Psoas muscle (tissue), 8 donors: Measurements from ENCODE around the gene MTHFD1L. TPM values are rescaled to one million over a fixed set of nuclear protein-coding genes. Genes with fewer than 3 reads are reported as not detected.

Experiments
- ATAC-seq, 4 donors: fragments of 200-7000 bp; cut with Tn5 transposase; one replicate each; pipeline ENCODE4 v1.9.1; 2020; ENCODE audit warnings: moderate library complexity in 3 of 4, mild to moderate bottlenecking in 2 of 4
- DNase-seq, 2 donors: peaks; one replicate each; pipeline ENCODE4 v3.0.0-alpha.2; 2020
- H3K27ac ChIP-seq: fragments of 200-600 bp; one replicate; pipeline ENCODE4 v1.8.0; 2022
- H3K27me3 ChIP-seq, 3 donors: fragments of 200-600 bp in 1 of 3; one replicate each; pipeline versions ENCODE4 v1.6.1 to v1.8.0; 2013 to 2022; ENCODE audit warnings: low read length in 2 of 3, mild to moderate bottlenecking in 2 of 3, moderate library complexity in 1 of 3; ENCODE audit not compliant: insufficient read depth in 3 of 3
- H3K36me3 ChIP-seq, 2 donors: fragments of 200-600 bp in 1 of 2; one replicate each; pipeline versions ENCODE4 v1.6.1 to v1.8.0; 2013 to 2022; ENCODE audit warnings: low read depth in 1 of 2, mild to moderate bottlenecking in 1 of 2, moderate library complexity in 1 of 2; ENCODE audit not compliant: insufficient read depth in 1 of 2
- H3K4me1 ChIP-seq: fragments of 200-600 bp; one replicate; pipeline ENCODE4 v1.8.0; 2022
- H3K4me3 ChIP-seq: fragments of 200-600 bp; one replicate; pipeline ENCODE4 v1.8.0; 2022; ENCODE audit warnings: mild to moderate bottlenecking
- H3K9me3 ChIP-seq: fragments of 200-600 bp; one replicate; pipeline ENCODE4 v1.8.0; 2022
- CTCF ChIP-seq: fragments of 200-600 bp; IDR thresholded peaks from one replicate; pipeline ENCODE4 v1.8.0; 2022; ENCODE audit warnings: antibody characterized with exemption
- WGBS, 3 donors: extraction: QIAGEN DNeasy Blood & Tissue Kit; methylation state at CpG; one replicate each; pipeline versions ENCODE4 v1.1.6 to v1.1.7; 2013; 5-methylcytosine and 5-hydroxymethylcytosine counted together
- intact Hi-C, 2 donors: fragments of 100-400 bp; cut with DNase I; formaldehyde crosslinking; loops; one replicate each; pipeline versions ENCODE4 v1.11.0 to v1.14.2; 2022
- polyA plus RNA-seq, 3 donors: library from polyadenylated mRNA; stranded (reverse); fragments of 200-250 nt; gene quantifications; one replicate each; pipeline ENCODE4 v1.2.3, GENCODE V29; 2013
- total RNA-seq, 4 donors: library from RNA; stranded (reverse); fragmentation: NEBNext Ultra II Directional in 2 of 4; extraction: Animal tissue kit (Norgen Biotek cat#: 25700) in 2 of 4; gene quantifications; one replicate each; pipeline versions ENCODE4 v1.2.1 to v1.2.4, GENCODE V29; 2021 to 2023
- donor health status: healthy with polysubstance abuse.
- donor health status: DM: no; HTN: no; CAD: no; lungs with moderate emphysema.
- donor health status: Bipolar disorder and iron deficiency.
- donor health status: healthy.
- donor health status: DM: yes; HTN: yes; CAD: no.
- donor health status: DM: no; HTN: no; CAD: no.
- donor health status: DM: no; HTN: no; CAD: no.
- donor health status: DM: yes; HTN: yes; CAD: no.

Gene MTHFD1L
- total and polyA plus RNA-seq, 7 donors = 0.21 to 4.1 (median 1.1) TPM

DNA sequence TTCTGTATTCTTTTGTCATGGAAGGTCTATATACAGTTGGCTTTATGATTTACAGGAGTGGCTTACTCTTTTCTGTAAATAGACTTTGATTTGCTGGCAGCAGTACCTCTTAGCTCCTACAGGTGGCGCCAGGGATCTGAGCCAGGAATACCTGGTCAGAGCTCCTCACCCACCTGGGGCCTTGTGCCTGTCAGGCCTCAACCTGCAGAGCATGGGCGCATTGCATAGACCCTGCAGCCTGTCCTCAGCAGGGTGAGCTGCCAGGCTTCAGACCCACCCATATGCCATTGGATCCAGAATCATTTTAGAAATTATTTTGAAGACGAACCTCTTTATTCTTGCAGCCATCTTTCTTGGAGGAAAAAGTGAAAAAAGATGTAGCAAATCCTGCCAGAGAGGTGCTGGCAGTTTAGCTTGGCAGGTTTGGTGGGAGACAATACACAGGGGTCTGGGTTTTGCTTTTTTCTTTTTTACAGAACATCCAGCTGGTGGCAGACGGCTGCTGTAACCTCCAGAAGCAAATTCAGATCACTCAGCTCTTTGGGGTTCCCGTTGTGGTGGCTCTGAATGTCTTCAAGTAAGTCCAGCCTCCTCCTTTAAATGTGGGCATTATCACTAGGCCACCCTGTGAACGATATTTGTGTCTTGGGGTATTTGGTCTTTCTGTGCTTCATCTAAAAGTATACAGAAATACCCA, 149.1 kb downstream of the MTHFD1L start:
- Histone ChIP-seq H3K4me1 (peaks cover 3% of the 10 kb centered on the region), H3K27me3 (no peaks in the 10 kb centered on the region), H3K4me3 (no peak overlapping the region), H3K36me3 (no peaks in the 10 kb centered on the region), H3K27ac (no peak overlapping the region), H3K9me3 (no peaks in the 10 kb centered on the region)
- 30 to 44% (median 37%) methylated on average over 6 of the region's 6 CpGs for WGBS, 3 donors
- peak; percentile 90 for TF ChIP-seq CTCF
- peak; percentile 57 to 72 (median 62) for ATAC-seq
- peak; percentile 42 to 74 for DNase-seq
- intact Hi-C loops = loop anchor here in 1 of 2 donors (2.0 to 10.0 kb wide), 3 partner anchors 122 to 310 kb away; no protein-coding TSS in a partner anchor

DNA sequence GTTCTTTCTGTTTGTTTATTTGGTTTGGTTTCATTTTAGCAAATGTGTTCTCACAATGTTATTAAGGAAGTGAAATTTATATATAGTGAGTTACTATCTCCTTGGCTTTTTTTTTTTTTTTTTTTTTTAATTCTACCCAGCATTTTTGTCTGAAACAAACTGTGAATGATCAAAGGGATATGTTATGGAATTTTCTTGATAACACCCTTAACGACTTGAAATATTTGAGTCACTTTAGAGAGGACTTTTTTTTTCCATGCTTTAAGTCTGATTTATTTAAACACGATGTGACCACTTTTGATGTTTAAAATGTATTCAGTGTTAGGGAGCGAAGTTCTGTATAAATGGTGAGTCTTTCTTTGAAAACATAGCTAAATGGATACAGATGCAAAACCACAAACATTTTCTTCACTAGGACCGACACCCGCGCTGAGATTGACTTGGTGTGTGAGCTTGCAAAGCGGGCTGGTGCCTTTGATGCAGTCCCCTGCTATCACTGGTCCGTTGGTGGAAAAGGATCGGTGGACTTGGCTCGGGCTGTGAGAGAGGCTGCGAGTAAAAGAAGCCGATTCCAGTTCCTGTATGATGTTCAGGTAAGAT, 149.7 kb downstream of the MTHFD1L start:
- ATAC-seq (no peak), DNase-seq (no peak)
- Histone ChIP-seq H3K9me3 (no peaks in the 10 kb centered on the region), H3K27me3 (no peaks in the 10 kb centered on the region), H3K4me1 (peaks cover 3% of the 10 kb centered on the region), H3K36me3 (no peaks in the 10 kb centered on the region), H3K4me3 (no peak overlapping the region), H3K27ac (no peak overlapping the region)
- WGBS, 3 donors = 77 to 83% (median 82%) methylated on average over 12 of the region's 12 CpGs
- intact Hi-C loops = loop anchor here in 1 of 2 donors (2.0 to 10.0 kb wide), 2 partner anchors 230 to 310 kb away; no protein-coding TSS in a partner anchor
- no peak for TF ChIP-seq CTCF

- WGBS, 3 donors = 87 to 92% (median 92%) methylated on average over 6 of the region's 6 CpGs
- DNase-seq = no peak
- Histone ChIP-seq H3K36me3 (no peaks in the 10 kb centered on the region), H3K9me3 (no peaks in the 10 kb centered on the region), H3K27me3 (no peaks in the 10 kb centered on the region), H3K4me3 (no peak overlapping the region), H3K27ac (no peak overlapping the region), H3K4me1 (peaks cover 3% of the 10 kb centered on the region)
- TF ChIP-seq CTCF = no peak
- intact Hi-C loops = loop anchor here in 1 of 2 donors (10.0 kb wide), 1 partner anchor 229 kb away; no protein-coding TSS in a partner anchor
- no peak for ATAC-seq
Measured at GRCh38 chr6:151016107-151016506, 150.6 kb downstream of the MTHFD1L start.

GRCh38 chr6:151018046-151018445, 152.5 kb downstream of the MTHFD1L start:
- Histone ChIP-seq H3K36me3 (no peaks in the 10 kb centered on the region), H3K27ac (no peak overlapping the region), H3K9me3 (no peaks in the 10 kb centered on the region), H3K4me1 (peaks cover 3% of the 10 kb centered on the region), H3K27me3 (no peaks in the 10 kb centered on the region), H3K4me3 (no peak overlapping the region)
- ATAC-seq = no peak
- DNase-seq = no peak
- intact Hi-C loops = loop anchor here in 1 of 2 donors (10.0 kb wide), 1 partner anchor 227 kb away; no protein-coding TSS in a partner anchor
- TF ChIP-seq CTCF = no peak
- whole genome bisulfite sequencing, 3 donors = 82 to 85% (median 83%) methylated on average over 8 of the region's 8 CpGs
